GM18951 (cell line): ENCODE results near the gene STAT4.

Source experiments
- POLR2A ChIP-seq: IDR thresholded peaks from 4 replicates; pipeline ENCODE4 v1.6.1; 2011; ENCODE audit warnings: mild to moderate bottlenecking; ENCODE audit not compliant: insufficient read length, insufficient read depth; ENCODE audit errors: extremely low read depth
- in situ Hi-C: fragments of 300-500 bp; cut with MboI; formaldehyde crosslinking; loops from one replicate; pipeline ENCODE4 v1.12.0; 2022; ENCODE audit warnings: low sequenced_read_pairs, mixed read lengths, inconsistent platforms; ENCODE audit not compliant: unreplicated experiment

Gene STAT4

GRCh38 chr2:191053256-191053655, 97.5 kb downstream of the STAT4 start:
- TF ChIP-seq POLR2A = no peak
- in situ Hi-C loops = loop anchor here (10.0 to 25.0 kb wide), 2 partner anchors 92 to 459 kb away; no protein-coding TSS in a partner anchor

DNA sequence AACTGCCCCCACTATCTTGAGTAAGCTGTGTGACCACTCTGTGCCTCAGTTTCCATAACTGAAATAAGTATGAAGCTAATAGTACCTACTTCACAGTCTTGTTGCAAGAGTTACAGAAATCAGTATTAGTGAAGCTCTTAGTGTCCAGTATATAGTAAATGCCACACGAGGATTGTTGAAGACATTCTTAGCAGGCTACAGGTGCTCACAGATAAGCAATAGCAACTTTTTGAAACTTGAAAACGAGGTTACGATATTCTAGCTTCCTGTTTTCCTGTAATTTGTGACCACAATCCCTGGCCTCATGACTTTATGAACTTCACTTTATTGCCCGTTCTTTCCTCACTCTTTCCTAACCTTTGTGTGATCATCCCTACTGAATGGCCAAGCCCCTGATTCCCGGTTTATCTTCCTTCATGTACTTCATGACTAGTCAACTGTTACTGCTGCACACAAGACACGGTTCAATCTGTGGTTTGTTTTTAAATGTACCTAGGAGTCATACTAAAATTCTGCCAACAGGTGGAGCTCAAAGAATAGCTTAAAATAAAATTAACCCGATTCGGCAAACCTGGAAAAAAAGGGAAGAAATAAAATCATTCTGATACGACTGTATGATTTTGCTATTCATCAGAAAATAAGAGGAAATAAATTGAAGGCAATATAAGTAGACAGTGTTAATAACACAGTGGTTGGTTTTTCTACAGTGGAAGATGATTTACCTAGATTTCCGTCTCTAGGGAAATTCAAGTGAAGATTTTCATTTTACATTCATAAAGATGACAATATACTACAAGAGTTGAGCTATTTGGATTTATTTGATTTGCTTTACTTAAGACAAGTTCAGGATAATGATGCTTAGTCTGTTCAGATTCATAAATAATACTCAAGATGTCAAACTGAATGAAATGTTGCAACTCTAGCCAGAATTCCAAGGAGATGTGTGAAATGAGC, 98.7 kb downstream of the STAT4 start:
- in situ Hi-C loops = loop anchor here (10.0 to 25.0 kb wide), 2 partner anchors 93 to 460 kb away; no protein-coding TSS in a partner anchor
- TF ChIP-seq POLR2A = no peak

DNA sequence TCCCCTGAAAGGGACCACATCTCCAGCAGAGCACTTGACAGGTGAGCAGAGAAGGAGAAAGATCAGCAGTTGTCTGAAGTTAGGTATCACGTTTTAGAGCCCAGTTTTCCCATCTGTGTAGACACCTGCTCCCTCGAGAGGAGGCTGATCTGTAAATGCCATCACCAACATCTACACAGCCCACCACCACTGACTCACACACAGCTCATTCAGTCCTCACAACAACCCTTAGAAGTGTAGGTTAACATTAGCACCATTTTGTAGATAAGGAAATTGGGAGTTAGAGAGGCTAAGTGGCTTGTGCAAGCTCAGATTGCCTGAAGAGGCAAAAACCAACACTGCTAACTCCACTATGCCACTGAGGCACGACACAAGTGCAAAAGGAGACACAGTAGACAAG, 99.6 kb downstream of the STAT4 start:
- TF ChIP-seq POLR2A = no peak
- in situ Hi-C loops = loop anchor here (10.0 to 25.0 kb wide), 2 partner anchors 94 to 461 kb away; no protein-coding TSS in a partner anchor

DNA sequence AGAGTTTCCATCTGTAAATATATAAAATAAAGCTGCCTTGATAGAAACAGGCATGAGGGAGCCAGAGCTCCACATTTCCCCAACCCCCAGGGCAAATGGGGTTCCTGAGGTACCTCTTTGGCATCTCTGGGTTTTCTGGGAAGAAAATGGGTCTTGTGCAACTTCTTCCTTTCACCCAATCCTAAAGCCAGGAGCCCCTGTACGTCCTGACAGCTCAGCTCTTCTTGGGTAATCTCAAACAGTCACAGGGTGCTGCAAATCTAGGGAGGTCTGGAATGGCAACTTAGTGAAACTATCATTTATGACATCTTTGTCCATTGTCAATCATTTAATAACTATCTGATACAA, 100.2 kb downstream of the STAT4 start:
- TF ChIP-seq POLR2A = no peak
- in situ Hi-C loops = loop anchor here (10.0 to 25.0 kb wide), 2 partner anchors 94 to 462 kb away; no protein-coding TSS in a partner anchor

GRCh38 chr2:191049728-191050639, 100.8 kb downstream of the STAT4 start:
- no peak for TF ChIP-seq POLR2A
- in situ Hi-C loops = loop anchor here (10.0 to 25.0 kb wide), 2 partner anchors 95 to 462 kb away; no protein-coding TSS in a partner anchor

DNA sequence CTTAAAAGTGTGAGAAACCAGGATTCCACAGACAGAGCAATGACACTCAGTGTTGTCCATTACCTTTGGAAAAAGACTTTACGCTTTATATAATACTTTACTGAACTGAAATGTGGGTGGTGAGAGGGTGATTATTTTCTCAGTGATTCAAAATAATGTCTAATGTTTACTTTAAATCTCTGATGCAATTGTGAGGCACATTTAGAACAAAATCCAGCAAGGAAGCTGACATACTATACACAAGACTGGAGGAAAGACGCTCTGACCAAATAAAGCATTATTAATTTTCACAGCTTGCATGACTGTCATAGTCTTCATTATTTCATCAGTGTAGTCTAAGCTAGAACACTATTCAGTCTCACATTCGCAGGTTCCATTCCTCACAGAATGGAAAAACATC, 102.7 kb downstream of the STAT4 start:
- TF ChIP-seq POLR2A = no peak
- in situ Hi-C loops = no loop called here

GRCh38 chr2:191045141-191045540, 105.7 kb downstream of the STAT4 start:
- in situ Hi-C loops = no loop called here

GRCh38 chr2:191043438-191043837, 107.4 kb downstream of the STAT4 start:
- in situ Hi-C loops = no loop called here
- no peak for TF ChIP-seq POLR2A

More at GRCh38 chr2:191045141-191045540, 105.7 kb downstream of the STAT4 start:
- no peak for TF ChIP-seq POLR2A

GRCh38 chr2:191041418-191042161, 109.2 kb downstream of the STAT4 start:
- no peak for TF ChIP-seq POLR2A
- in situ Hi-C loops = no loop called here

GRCh38 chr2:191039616-191040015, 111.2 kb downstream of the STAT4 start:
- no peak for TF ChIP-seq POLR2A
- in situ Hi-C loops = no loop called here

GRCh38 chr2:191038741-191039140, 112.1 kb downstream of the STAT4 start:
- in situ Hi-C loops = no loop called here
- no peak for TF ChIP-seq POLR2A

- in situ Hi-C loops = no loop called here
Observed at GRCh38 chr2:191038241-191038725, 112.5 kb downstream of the STAT4 start.

GRCh38 chr2:191037351-191037750, 113.4 kb downstream of the STAT4 start:
- in situ Hi-C loops = no loop called here

More at GRCh38 chr2:191038241-191038725, 112.5 kb downstream of the STAT4 start:
- TF ChIP-seq POLR2A = no peak

More at GRCh38 chr2:191037351-191037750, 113.4 kb downstream of the STAT4 start:
- TF ChIP-seq POLR2A = no peak
